GM18861 (cell line): ENCODE measurements around the gene CHID1.

Experiments
- ATAC-seq: cut with Tn5 transposase; IDR thresholded peaks from one replicate; pipeline ENCODE4 v1.9.1; 2021; ENCODE audit not compliant: unreplicated experiment

Gene CHID1

GRCh38 chr11:865462-866430, 44.9 kb downstream of the CHID1 start:
- ATAC-seq: no peak

- ATAC-seq: no peak
Measured at GRCh38 chr11:864898-865297, 45.7 kb downstream of the CHID1 start.

GRCh38 chr11:863910-864827, 46.4 kb downstream of the CHID1 start:
- no peak for ATAC-seq

GRCh38 chr11:863023-863909, 47.3 kb downstream of the CHID1 start:
- ATAC-seq: no peak

GRCh38 chr11:862696-863022, 48.0 kb downstream of the CHID1 start:
- no peak for ATAC-seq

- no peak for ATAC-seq
Measured at GRCh38 chr11:862081-862661, 48.4 kb downstream of the CHID1 start.

GRCh38 chr11:861105-861479, 49.5 kb downstream of the CHID1 start:
- ATAC-seq: no peak

GRCh38 chr11:860234-861104, 50.1 kb downstream of the CHID1 start:
- ATAC-seq: no peak

- ATAC-seq: no peak
Measured at GRCh38 chr11:859394-860131, 51.0 kb downstream of the CHID1 start.

GRCh38 chr11:858762-859339, 51.8 kb downstream of the CHID1 start:
- ATAC-seq: no peak

GRCh38 chr11:858053-858761, 52.4 kb downstream of the CHID1 start:
- no peak for ATAC-seq

GRCh38 chr11:856397-856796, 54.2 kb downstream of the CHID1 start:
- ATAC-seq: no peak

GRCh38 chr11:855796-856195, 54.8 kb downstream of the CHID1 start:
- ATAC-seq: no peak

- ATAC-seq: no peak
Measured at GRCh38 chr11:855330-855674, 55.3 kb downstream of the CHID1 start.

- ATAC-seq: no peak
Measured at GRCh38 chr11:854601-855329, 55.8 kb downstream of the CHID1 start.

GRCh38 chr11:853682-854448, 56.7 kb downstream of the CHID1 start:
- ATAC-seq: no peak

- no peak for ATAC-seq
Measured at GRCh38 chr11:852762-853161, 57.8 kb downstream of the CHID1 start.
